GM19438 (cell line): ENCODE measurements around the gene CALHM1.
A peak's percentile ranks its signal among the peaks of the same experiment; 100 is the strongest.
"Not testable (repeated sequence)": the region's sequence is repeated elsewhere in the genome, so short reads cannot be mapped to it uniquely, and the experiment has no call there.

Source experiments
- ATAC-seq: cut with Tn5 transposase; IDR thresholded peaks from one replicate; pipeline ENCODE4 v1.9.1; 2021; ENCODE audit warnings: low read depth; ENCODE audit not compliant: unreplicated experiment

Gene CALHM1

DNA sequence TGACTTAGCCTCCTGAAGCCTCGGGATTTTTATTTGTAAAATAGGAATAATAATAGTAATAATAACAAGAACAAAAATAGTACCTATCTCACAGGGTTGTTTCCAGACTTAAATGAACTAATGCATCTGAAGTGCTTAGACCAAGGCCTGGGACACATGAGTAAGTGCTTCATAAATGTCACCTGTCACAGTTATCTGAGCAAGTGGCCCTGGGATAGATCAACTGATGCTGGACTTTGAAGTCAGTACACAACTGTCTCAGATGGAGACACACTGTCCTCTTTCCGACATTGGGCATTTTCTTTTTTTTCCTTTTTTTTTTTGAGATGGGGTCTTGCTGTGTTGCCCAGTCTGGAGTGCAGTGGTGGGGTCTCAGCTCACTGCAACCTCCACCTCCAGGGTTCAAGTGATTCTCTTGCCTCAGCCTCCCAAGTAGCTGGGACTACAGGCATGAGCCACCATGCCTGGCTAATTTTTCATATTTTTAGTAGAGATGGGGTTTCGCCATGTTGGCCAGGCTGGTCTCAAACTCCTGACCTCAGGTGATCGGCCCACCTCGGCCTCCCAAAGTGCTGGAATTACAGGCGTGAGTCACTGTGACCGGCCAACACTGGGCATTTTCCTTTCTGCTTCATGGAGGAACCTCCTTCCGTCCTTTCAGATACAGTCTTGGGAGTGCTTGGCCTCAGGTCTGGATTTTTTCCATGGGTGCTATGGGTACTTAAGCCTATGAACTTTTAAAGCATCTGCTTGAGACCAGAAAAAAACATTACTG, 28.1 kb upstream of the CALHM1 start:
- ATAC-seq = not testable (repeated sequence)

DNA sequence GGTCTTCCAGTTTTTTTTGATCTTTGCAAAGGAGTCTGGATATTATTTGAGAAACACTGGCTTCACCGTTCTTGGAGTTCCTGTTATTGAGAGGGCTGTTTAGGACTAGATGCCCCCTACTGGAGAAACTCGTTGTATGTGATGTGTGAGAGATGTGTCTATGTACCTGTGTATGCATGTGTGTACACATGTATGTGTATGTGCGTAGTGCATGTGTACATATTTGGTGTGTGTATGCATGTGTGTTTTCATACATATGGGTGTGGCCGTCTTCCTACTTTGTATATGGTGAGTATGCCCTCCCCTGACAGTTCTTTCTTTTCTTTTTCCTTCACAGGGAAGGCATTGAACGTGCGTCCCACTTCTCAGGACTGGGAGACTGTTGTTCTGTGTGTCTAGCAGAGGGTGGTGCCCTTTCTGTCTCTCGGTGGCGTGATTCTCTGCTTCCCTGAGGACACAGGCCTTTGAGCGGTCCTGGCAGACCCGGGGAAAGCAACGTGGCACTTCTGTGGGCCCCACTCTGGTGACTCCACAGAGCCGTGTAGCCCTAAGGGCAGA, 23.4 kb upstream of the CALHM1 start:
- ATAC-seq = no peak

DNA sequence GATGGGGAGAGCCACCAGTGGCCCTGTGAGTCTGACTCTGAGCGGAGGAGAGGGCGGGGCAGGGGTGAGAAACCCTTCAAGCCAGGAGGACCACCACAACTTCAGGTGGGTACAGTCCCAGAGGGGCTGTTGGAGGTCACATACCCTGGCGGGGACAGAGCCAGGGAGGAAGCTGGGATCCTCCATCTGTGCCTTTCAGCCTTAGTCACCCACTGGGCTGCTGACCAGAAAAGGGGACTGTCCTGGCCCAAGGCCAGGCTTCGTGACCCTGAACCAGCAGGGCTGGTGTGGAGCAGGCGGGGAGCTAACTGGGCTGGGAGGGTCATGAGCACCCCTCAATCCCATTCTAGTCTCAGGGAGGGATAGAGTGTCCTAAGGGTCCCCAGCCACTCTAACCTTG, 21.8 kb upstream of the CALHM1 start:
- no peak for ATAC-seq

DNA sequence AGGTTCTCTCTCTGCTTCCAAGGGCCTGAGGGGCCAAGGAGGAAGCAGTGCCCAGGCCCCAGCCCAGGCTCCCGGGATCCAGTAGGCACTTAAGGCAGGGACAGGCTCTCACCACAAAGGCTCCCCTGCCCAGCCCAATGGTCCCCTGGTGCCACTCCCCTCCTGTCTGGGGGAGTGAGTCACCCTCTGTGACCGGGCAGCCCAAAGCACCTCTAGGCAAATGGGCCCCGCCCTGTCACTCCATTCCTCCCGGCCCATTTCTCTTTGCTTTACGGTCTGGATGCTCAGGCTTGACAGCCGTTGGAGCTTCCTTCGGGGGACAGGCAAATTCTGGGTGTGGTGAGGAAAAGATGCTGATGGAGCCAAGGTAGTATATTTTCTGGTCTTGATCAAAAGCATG, 20.4 kb upstream of the CALHM1 start, which contains the start of gene CALHM3:
Gene CALHM3 (minus strand): TSS at position 106 of the 400 bp plus-strand sequence. CDS start 208 bp downstream, outside the sequence.
- ATAC-seq = no peak

DNA sequence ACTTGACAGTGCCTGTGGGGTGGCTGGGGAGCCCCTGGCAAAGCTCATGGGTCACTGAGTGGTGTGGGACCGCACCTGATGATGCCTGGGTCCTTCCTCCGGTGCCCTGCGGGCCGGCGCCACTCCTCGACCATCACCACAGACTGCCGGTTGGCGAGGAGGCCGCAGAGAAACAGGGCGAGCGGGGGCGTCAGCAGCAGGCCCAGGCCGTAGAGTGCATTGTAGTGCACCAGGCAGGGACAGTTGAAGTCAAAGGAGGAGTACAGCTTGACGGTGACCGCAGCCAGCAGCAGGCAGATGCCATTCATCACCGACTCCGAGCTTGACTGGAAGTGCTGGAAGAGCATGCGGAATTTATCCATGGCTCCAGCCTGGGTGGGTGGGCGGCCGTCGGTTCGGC, 20.0 kb upstream of the CALHM1 start:
- ATAC-seq = no peak

DNA sequence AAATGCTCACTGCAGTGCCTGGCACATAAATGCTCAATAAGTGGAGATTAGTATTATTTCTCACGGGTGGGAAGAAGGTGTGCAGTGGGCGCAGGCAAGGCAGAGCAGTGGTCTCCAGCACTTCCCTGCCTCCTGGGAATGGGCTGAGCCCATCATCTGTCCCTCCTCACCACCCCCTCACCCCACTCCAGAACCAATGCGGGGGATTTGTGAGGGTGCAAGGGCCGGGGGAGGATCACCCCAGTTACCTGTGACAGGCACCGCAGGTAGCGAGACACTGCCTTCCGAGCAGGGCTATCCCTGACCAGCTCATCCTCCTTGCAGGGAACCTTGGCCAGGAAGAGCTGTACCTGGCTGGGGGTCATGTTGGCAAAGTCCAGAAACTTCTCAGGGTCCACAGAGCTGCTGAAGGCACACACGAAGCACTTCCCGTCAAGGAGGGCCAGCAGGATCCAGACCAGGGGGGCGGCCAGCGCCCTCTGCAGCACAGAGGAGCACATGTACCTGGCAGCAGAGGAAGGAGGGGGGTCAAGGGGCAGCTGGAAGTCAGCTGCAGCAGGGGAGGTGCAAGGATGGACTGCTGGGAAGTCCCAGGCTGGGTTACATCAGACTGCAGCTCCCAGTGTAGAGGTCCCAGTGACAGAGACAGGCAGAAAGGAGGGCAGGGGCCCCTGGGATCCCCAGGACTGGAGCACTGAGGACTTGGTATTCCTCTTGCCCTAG, 17.5 kb upstream of the CALHM1 start:
- peak; percentile 48 for ATAC-seq

DNA sequence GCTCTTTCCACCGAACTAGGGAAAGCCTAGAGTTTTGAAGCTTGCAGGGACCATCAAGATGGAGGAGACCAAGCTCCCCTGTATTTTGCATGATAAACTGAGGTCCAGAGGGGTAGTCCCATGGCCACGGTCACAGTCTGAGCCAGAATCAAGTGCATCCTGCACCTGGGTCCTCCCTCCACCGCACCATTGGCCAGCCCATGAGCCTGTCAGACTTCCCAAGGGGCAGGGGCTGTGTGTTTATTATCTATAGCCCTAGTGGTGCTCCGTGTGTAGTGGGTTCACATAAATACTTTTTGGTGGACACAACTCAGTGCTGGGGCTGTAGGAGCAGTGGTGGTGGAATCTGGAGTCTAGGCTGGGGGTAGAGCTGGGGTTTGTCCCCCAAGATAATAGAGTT, 16.7 kb upstream of the CALHM1 start:
- ATAC-seq = no peak

DNA sequence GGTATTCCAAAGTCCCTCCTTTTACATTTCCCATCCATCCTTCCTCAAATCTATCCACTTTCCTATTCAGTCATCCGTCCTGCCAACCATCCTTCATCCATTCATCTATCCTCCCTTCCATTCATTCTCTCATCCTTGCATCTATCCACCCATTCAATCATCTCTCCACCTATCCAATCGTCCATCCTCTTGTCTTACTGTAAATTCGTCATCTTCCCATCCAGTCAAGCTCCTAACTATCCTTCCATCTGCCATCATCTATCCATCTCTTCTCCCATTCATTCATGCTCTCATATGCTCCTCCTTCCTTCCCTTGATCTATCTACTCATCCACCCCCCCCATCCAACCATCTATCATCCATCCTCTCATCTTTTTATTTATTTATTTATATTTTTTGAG, 15.4 kb upstream of the CALHM1 start:
- no peak for ATAC-seq

DNA sequence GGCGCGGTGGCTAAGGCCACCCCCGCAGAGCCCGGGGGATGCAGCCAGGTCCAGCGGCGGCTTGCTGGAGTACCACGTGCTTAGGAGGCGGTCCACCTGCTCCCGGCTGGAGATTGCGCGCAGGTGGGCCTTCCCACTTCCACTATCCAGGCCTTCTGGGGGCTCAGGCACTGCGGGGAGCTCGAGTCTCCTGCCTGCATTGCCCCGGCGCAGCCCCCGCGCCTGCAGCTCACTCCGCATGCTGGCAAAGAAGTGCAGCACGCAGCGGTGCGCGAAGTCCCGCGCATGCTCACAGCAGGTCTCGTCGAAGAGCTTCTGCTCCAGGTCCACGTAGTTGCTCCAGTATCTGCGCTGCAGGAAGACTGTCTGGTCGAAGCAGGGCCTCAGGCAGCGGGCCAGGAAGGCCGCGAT, 14.6 kb upstream of the CALHM1 start:
- ATAC-seq = no peak

DNA sequence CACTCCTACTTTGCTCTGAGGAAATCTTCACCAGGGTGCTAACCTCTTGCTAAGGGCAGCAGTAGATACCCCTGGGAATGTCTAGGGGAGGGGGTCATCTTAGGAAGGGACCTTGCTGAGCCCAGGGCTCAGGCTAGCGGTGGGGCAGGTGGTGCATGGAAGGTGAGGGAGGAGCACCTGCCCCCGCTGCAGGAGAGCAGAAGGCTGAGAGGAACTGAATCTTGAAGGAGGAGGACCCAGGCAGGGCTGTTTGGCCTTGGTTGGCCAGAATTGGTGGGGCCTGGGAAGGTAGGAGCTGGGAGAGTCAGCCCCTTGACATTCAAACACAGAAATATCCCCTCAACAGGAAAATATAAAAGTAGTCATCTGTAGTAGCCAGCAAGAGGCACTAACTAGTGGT, 13.3 kb upstream of the CALHM1 start:
- ATAC-seq = no peak

DNA sequence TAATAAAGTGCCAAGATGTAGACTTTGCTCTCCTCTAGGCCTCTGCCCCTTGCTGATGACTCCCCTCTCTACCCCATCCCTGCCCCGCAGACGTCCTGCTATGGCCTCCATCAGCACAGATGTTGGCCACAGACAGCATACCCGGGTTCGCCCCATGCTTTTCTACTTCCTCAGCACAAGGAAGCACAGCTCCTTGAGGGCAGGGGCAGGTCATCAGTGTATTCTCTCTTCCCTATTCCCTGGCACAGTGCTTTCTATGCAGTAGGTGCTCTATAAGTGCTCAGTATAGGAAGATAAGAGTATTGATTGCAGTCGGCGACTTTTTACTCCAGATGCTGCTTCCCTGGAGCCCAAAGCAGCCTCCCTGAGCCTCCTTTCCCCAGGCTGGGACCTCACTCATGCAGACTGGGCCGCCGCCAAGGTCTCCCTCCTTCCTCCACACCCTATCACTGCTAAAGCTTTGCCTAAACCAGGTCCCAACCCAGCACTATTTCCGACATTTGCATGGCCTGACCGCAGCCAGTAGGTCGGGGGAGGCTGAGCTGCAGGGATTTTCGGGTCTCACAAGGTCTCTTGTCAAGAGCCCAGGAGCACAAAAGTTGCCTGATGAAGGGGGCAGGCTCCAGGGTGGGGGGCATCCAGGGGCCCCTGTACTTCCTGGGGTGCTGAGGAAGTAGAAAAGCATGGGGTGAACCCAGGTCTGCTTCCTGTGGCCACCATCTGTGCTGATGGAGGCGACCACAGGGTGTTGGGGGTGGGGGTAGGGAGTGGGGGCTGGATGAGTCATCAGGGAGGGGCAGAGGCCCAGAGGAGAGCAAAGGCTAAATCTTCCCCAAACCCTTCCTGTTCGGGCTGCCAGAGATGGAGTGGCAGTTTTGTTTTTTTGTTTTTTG, 12.3 kb upstream of the CALHM1 start:
- peak; percentile 73 for ATAC-seq

DNA sequence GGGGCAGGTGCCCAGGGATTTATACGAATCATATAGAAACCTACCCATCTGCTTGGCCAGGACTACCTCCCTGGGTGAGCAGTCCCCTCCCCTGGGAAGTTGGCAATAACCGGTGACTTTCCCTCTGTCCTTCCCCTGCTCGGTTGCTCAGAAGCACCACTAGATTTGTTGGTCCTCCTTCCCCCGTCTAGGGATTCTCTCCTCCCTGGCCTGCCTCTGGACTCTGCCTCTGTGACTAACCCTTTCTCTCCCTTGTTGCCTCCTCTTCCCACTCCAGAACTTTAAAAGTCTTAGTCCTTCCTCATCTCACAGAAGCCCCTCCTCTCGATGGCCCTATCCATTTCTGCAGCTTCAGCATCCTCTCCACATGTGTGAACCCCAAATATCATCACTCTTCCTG, 10.5 kb upstream of the CALHM1 start:
- no peak for ATAC-seq

DNA sequence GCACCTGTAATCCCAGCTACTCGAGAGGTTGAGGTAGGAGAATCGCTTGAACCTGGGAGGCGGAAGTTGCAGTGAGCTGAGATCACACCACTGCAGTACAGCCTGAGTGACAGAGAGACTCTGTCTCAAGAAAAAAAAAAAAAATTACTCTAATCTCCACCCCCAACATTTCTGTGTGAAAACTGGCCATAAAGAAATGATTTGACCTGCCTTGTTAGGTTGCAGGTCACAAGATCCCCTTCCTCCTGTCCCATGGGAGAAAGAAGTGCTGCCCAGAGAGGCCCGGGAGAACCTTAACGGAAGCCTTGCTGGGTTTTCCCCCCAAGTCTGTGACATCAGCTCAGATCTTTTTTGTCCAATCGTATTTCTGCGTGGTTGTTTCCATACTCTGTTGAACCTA, 8.7 kb upstream of the CALHM1 start:
- no peak for ATAC-seq

DNA sequence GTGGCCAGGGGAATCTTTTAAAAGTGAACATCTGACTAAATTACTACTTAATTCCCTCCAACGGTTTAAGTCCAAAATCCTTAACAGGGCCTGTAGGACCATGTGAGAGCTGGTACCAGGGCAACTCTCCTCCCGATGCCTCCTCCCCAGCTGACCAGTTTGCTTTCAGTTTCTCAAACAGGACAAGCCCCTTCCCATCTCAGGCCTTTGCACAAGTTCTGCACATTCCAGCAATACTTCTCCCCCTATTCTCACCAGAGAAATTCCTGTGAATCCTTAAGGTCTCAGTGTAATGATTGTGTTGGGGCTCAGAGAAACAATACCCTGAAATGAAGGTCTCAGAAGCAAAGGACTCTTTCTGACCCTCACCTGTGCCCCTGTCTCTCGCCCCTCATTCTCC, 8.0 kb upstream of the CALHM1 start:
- no peak for ATAC-seq

DNA sequence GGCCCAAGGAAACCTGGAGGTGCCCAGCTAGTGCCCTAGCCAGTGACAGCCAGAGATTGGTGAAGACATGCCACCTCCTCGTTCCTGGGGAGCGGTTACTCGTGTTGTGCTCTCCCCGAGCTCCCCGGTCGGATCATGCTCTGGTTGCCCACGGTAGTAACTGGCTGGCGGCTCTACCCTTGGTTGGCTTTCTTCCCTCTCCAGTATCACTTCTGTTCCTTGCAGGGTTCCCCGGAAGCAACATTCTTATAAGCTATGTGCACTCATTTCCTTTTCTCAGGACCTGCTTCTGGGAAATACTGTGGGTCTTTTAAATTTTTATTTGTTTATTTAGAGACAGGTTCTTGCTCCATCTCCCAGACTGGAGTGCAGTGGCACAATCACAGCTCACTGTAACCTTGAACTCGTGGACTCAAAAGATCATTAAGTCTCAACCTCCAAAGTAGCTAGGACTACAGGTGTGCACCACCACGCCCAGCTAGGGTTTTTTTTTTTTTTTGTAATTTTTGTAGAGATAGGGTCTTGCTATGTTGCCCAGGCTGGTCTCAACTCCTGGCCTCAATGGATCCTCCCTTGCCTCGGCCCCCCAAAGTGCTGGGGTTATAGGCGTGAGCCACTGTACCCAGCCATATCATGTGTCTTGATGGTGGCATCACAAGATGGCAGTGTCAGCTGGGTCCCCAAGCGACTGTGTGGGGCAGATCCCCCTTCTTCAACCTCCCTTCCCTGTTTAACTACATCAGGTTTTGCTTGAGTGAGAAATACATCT, 6.9 kb upstream of the CALHM1 start:
- ATAC-seq = no peak

DNA sequence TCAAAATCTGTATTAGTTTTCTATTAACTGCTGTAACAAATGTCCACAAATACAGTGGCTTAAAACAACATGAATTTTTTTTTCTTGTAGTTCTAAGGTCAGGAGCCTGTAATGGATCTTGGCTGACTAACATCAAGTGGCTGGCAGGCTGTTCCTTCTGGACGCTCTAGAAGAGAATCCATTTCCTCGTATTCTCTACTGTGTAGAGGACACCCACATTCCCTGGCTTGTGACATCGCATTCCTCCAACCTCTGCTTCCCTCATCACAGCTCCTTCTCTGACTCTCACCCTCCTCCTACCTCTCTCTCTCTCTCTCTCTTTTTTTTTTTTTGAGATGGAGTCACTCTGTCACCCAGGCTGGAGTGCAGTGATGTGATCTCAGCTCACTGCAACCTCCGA, 4.8 kb upstream of the CALHM1 start:
- no peak for ATAC-seq

DNA sequence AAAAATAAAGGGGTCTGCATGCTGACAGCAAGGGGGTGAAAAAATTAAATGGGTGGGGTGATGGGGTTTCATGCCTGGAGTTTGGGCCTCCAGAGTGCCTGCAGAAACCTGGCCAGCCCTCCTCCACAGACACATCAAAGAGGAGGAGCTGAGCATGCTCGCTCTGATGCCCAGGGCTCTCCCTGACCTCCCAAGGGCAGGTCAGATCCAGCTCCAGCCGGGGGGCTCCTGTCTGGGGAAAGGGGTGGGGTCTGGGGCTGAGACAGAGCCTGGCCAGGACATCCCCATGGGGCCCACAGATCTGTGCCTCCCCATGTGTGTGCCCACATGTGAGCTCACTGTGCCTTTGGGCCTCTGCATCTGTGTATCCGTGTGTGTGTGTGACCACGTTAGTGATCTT, 915 bp upstream of the CALHM1 start:
- ATAC-seq = no peak

DNA sequence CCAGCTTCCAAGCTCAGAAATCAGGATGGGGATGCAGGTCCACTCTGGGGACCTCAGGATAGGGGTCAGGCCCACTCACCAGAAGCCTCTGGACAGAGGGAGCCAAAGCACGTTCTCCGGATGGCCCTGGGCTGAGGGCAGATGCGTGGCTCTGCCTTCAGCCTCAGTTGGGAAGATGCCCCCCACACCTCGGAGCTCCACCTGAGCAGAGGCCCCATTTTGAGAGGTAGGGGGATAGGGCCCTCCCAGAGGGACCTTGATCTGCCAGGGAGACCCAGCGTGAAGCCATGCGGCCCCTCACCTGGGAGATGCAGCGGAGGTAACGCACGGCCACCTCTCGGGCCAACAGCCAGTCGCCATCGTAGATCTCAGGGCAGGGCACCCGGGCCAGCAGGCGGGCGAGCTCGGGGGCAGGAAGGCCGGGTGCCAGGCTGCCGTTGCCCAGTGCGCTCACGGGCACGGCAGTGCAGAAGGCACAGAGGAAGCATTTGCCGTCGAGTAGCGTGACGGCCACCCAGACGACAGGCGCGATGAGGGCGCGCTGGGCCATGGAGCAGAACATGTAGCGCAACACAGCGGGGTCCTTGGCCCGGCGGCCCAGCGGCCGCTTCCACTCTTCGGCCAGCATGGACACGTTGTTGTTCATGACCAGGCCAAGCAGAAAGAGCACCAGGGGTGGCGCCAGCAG, 660 bp downstream of the CALHM1 start:
- no peak for ATAC-seq

DNA sequence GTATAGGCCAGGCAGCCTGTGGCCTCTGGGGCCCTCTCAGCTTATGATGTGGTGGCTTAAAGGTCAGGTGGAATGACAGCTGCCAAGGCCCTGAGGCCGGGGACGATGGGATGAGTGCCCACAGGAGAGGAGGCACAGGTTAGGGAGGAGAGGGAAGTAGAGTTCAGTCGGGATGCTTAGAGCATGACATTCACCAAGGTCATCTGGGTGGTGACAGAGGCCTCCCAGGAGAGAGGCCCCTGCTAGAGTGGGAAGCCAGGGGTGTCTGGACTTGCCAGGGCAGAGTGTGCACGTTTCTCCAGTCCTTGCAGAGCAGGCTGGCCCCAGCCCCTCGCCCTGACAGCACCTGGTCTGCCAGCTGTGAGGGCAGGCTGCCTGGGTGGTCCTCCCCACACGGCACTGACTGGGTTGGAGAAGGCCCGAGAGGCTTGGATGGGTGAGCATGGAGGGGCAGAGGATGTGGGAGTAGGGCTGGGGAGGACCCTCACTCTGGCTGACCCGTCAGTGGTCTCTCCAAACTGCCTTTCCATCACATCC, 1.5 kb downstream of the CALHM1 start:
- ATAC-seq = no peak
